PFSK-1 (cell line): ENCODE results near the gene NR6A1.

Source experiments
- POLR2AphosphoS5 ChIP-seq: IDR thresholded peaks from 2 replicates; pipeline ENCODE4 v1.6.1; 2012; ENCODE audit warnings: low read depth, mild to moderate bottlenecking, control low read depth, low read length, moderate library complexity
- REST ChIP-seq, 2 experiments: IDR thresholded peaks; 2 replicates each; pipeline versions ENCODE4 v1.6.1 to v1.8.0; 2011 to 2012; ENCODE audit warnings: low read depth in 2 of 2, low read length in 2 of 2, control low read depth in 1 of 2, inconsistent platforms in 1 of 2, mild to moderate bottlenecking in 1 of 2, moderate library complexity in 1 of 2; ENCODE audit not compliant: insufficient read depth in 1 of 2
- SIN3A ChIP-seq: IDR thresholded peaks from 2 replicates; pipeline ENCODE4 v1.6.1; 2012; ENCODE audit warnings: mild to moderate bottlenecking, low read length, moderate library complexity, borderline replicate concordance; ENCODE audit not compliant: insufficient read depth
- TAF1 ChIP-seq: IDR thresholded peaks from 2 replicates; pipeline ENCODE4 v1.6.1; 2012; ENCODE audit warnings: low read length, control low read depth, borderline replicate concordance; ENCODE audit not compliant: insufficient read depth

- no peak for TF ChIP-seq REST (IDR thresholded peaks at IDR 0.05; ENCODE audit: insufficient read depth in 1 of 2, low read depth in 2 of 2, low read length in 2 of 2)
- TF ChIP-seq POLR2AphosphoS5 = no peak
- no peak for TF ChIP-seq SIN3A
- TF ChIP-seq TAF1 = no peak
Measured at GRCh38 chr9:124803911-124804310, 32.8 kb upstream of the NR6A1 start.
